Sigmoid colon (tissue), 7 donors: ENCODE measurements around the gene BMP8B. TPM values are rescaled to one million over a fixed set of nuclear protein-coding genes. Genes with fewer than 3 reads are reported as not detected.

Experiments used
- DNase-seq: peaks from one replicate; pipeline ENCODE4 v3.0.0-alpha.2; 2019
- H3K27ac ChIP-seq, 4 donors: fragments of 200-600 bp; sonication (generic); one replicate each; pipeline ENCODE4 v1.5.1; 2016 to 2019; ENCODE audit warnings: mild to moderate bottlenecking in 1 of 4
- H3K27me3 ChIP-seq, 3 donors: fragments of 200-600 bp; sonication (generic); one replicate each; pipeline ENCODE4 v1.5.1; 2019; ENCODE audit warnings: mild to moderate bottlenecking in 1 of 3
- H3K36me3 ChIP-seq, 4 donors: fragments of 200-600 bp; sonication (generic); one replicate each; pipeline ENCODE4 v1.5.1; 2016 to 2019
- H3K4me1 ChIP-seq, 4 donors: fragments of 200-600 bp; sonication (generic); one replicate each; pipeline ENCODE4 v1.5.1; 2017 to 2019
- H3K4me3 ChIP-seq, 4 donors: fragments of 200-600 bp; sonication (generic); one replicate each; pipeline ENCODE4 v1.5.1; 2017 to 2019; ENCODE audit warnings: mild to moderate bottlenecking in 2 of 4, moderate library complexity in 1 of 4
- H3K9me3 ChIP-seq, 4 donors: fragments of 200-600 bp in 3 of 4; sonication (generic) in 3 of 4; one replicate each; pipeline versions ENCODE4 v1.5.1 to v1.6.1; 2013 to 2019
- CTCF ChIP-seq, 4 experiments: fragments of 450-650 bp in 3 of 4; fragments of 200-600 bp in 1 of 4; IDR thresholded peaks; one replicate each; pipeline ENCODE4 v1.5.1; 2016 to 2019; ENCODE audit warnings: antibody characterized with exemption in 4 of 4, mild to moderate bottlenecking in 3 of 4, moderate library complexity in 2 of 4
- EP300 ChIP-seq, 4 donors: sonication (generic); formaldehyde crosslinking; IDR thresholded peaks; one replicate each; pipeline ENCODE4 v1.6.1; 2017; ENCODE audit warnings: antibody characterized with exemption in 4 of 4
- POLR2A ChIP-seq, 2 donors: fragments of 450-650 bp; IDR thresholded peaks; one replicate each; pipeline ENCODE4 v1.6.1; 2016; ENCODE audit warnings: antibody characterized with exemption in 2 of 2, mild to moderate bottlenecking in 2 of 2, moderate library complexity in 2 of 2
- POLR2AphosphoS5 ChIP-seq, 4 donors: sonication (generic); formaldehyde crosslinking; IDR thresholded peaks; one replicate each; pipeline ENCODE4 v1.6.1; 2017; ENCODE audit warnings: antibody characterized with exemption in 4 of 4
- WGBS, 2 donors: extraction: QIAGEN DNeasy Blood & Tissue Kit; methylation state at CpG; one replicate each; pipeline ENCODE4 v1.1.7; 2013; 5-methylcytosine and 5-hydroxymethylcytosine counted together
- intact Hi-C: fragments of 100-400 bp; cut with DNase I; formaldehyde crosslinking; loops from one replicate; pipeline ENCODE4 v1.15.1; 2023
- polyA plus RNA-seq, 3 donors: library from polyadenylated mRNA; stranded (reverse); fragments of 200-250 nt; gene quantifications; one replicate each; pipeline ENCODE4 v1.2.3, GENCODE V29; 2013
- total RNA-seq, 4 donors: library from RNA; depleted of rRNA; stranded (reverse); fragments of >200 nt; gene quantifications; one replicate each; pipeline ENCODE4 v1.1.0, GENCODE V29; 2016
- donor health status: healthy with polysubstance abuse.
- donor health status: Bipolar disorder and iron deficiency.
- donor health status: healthy.

Gene BMP8B
- total and polyA plus RNA-seq, 7 donors, result 0.16 to 4.6 (median 2.1) TPM

- Histone ChIP-seq H3K36me3 (peaks cover 11 to 85% (median 53%) of the 10 kb centered on the region in 4 donors), H3K4me1 (no peaks in the 10 kb centered on the region), H3K27ac (no peak overlapping the region), H3K4me3 (no peak overlapping the region), H3K9me3 (no peaks in the 10 kb centered on the region), H3K27me3 (no peaks in the 10 kb centered on the region)
- intact Hi-C loops, result no loop called here
- 86 to 87% methylated on average over 5 of the region's 5 CpGs for WGBS, 2 donors
- no peak for TF ChIP-seq POLR2AphosphoS5 (IDR thresholded peaks at IDR 0.05)
- TF ChIP-seq POLR2A (IDR thresholded peaks at IDR 0.05), result no peak
- TF ChIP-seq EP300 (IDR thresholded peaks at IDR 0.05), result no peak
- no peak for TF ChIP-seq CTCF (IDR thresholded peaks at IDR 0.05)
- no peak for DNase-seq
Measured at GRCh38 chr1:39757501-39757900, 31.2 kb downstream of the BMP8B start.

GRCh38 chr1:39755965-39756659 lies 32.6 kb downstream of the BMP8B start:
- Histone ChIP-seq H3K27me3 (no peaks in the 10 kb centered on the region), H3K4me3 (no peak overlapping the region), H3K27ac (no peak overlapping the region), H3K4me1 (no peaks in the 10 kb centered on the region), H3K9me3 (no peaks in the 10 kb centered on the region), H3K36me3 (peaks cover 24 to 94% (median 66%) of the 10 kb centered on the region in 4 donors)
- TF ChIP-seq POLR2AphosphoS5 (IDR thresholded peaks at IDR 0.05), result no peak
- no peak for TF ChIP-seq CTCF (IDR thresholded peaks at IDR 0.05)
- TF ChIP-seq EP300 (IDR thresholded peaks at IDR 0.05), result no peak
- no peak for TF ChIP-seq POLR2A (IDR thresholded peaks at IDR 0.05)
- 90 to 92% methylated on average over 9 of the region's 9 CpGs for WGBS, 2 donors
- intact Hi-C loops, result no loop called here
- no peak for DNase-seq

- intact Hi-C loops, result no loop called here
- Histone ChIP-seq H3K36me3 (peaks cover 33 to 99% (median 76%) of the 10 kb centered on the region in 4 donors), H3K27ac (no peak overlapping the region)
Measured at GRCh38 chr1:39754906-39755504, 33.7 kb downstream of the BMP8B start.

GRCh38 chr1:39754026-39754570 lies 34.6 kb downstream of the BMP8B start:
- no peaks in the 10 kb centered on the region for H3K4me1 ChIP-seq
- no peaks in the 10 kb centered on the region for H3K27me3 ChIP-seq
- no peak overlapping the region for H3K4me3 ChIP-seq
- DNase-seq, result no peak
- H3K27ac ChIP-seq, result peak overlapping the region in 1 of 4 donors; percentile 40
- 55 to 76% methylated on average over 2 of the region's 2 CpGs for WGBS, 2 donors
- TF ChIP-seq POLR2AphosphoS5 (IDR thresholded peaks at IDR 0.05), result no peak
- TF ChIP-seq EP300 (IDR thresholded peaks at IDR 0.05), result no peak
- no peak for TF ChIP-seq CTCF (IDR thresholded peaks at IDR 0.05)
- no peak for TF ChIP-seq POLR2A (IDR thresholded peaks at IDR 0.05)
- H3K9me3 ChIP-seq, result no peaks in the 10 kb centered on the region
- intact Hi-C loops, result no loop called here
- H3K36me3 ChIP-seq, result peaks cover 38 to 99% (median 85%) of the 10 kb centered on the region in 4 donors

More at GRCh38 chr1:39754906-39755504, 33.7 kb downstream of the BMP8B start:
- TF ChIP-seq POLR2A (IDR thresholded peaks at IDR 0.05), result no peak
- no peak for TF ChIP-seq CTCF (IDR thresholded peaks at IDR 0.05)
- TF ChIP-seq EP300 (IDR thresholded peaks at IDR 0.05), result no peak
- no peak for TF ChIP-seq POLR2AphosphoS5 (IDR thresholded peaks at IDR 0.05)
- Histone ChIP-seq H3K4me1 (no peaks in the 10 kb centered on the region), H3K27me3 (no peaks in the 10 kb centered on the region), H3K9me3 (no peaks in the 10 kb centered on the region), H3K4me3 (no peak overlapping the region)
- 65 to 93% methylated on average over 2 of the region's 2 CpGs for WGBS, 2 donors
- DNase-seq, result no peak
